HepG2 (cell line): ENCODE results near the gene WNT5B. TPM values are rescaled to one million over a fixed set of nuclear protein-coding genes. Genes with fewer than 3 reads are reported as not detected.

Experiments used
- AKAP8 ChIP-seq: sonication (generic); formaldehyde crosslinking; IDR thresholded peaks from 2 replicates; pipeline ENCODE4 v1.5.1; 2020; ENCODE audit warnings: mild to moderate bottlenecking, missing genetic modification reagents
- BCL6 ChIP-seq: IDR thresholded peaks from 2 replicates; pipeline ENCODE4 v1.6.1; 2016; ENCODE audit warnings: missing genetic modification reagents, missing compliant biosample characterization
- CHCHD3 ChIP-seq: sonication (generic); formaldehyde crosslinking; IDR thresholded peaks from 2 replicates; pipeline ENCODE4 v1.8.0; 2022; ENCODE audit warnings: mild to moderate bottlenecking, missing genetic modification reagents, moderate library complexity
- FOXO1 ChIP-seq: sonication (generic); formaldehyde crosslinking; IDR thresholded peaks from 2 replicates; pipeline ENCODE4 v1.4.0; 2020; ENCODE audit warnings: missing genetic modification reagents
- GATA4 ChIP-seq: sonication (generic); IDR thresholded peaks from 2 replicates; pipeline ENCODE4 v1.6.1; 2016; ENCODE audit warnings: antibody characterized with exemption, low read depth, borderline replicate concordance
- GLMP ChIP-seq: sonication (generic); formaldehyde crosslinking; IDR thresholded peaks from 2 replicates; pipeline ENCODE4 v1.9.0; 2021; ENCODE audit warnings: missing genetic modification reagents, mild to moderate bottlenecking, borderline replicate concordance
- JUNB ChIP-seq: sonication (generic); formaldehyde crosslinking; IDR thresholded peaks from 2 replicates; pipeline ENCODE4 v1.8.0; 2022; ENCODE audit warnings: missing genetic modification reagents, mild to moderate bottlenecking, borderline replicate concordance
- KLF13 ChIP-seq: sonication (generic); formaldehyde crosslinking; IDR thresholded peaks from 2 replicates; pipeline ENCODE4 v1.4.0; 2020; ENCODE audit warnings: mild to moderate bottlenecking, missing genetic modification reagents
- MLLT10 ChIP-seq: sonication (generic); formaldehyde crosslinking; IDR thresholded peaks from 2 replicates; pipeline ENCODE4 v1.4.0; 2020; ENCODE audit warnings: missing genetic modification reagents
- MLXIP ChIP-seq: sonication (generic); formaldehyde crosslinking; IDR thresholded peaks from 2 replicates; pipeline ENCODE4 v1.9.0; 2021; ENCODE audit warnings: missing genetic modification reagents, borderline replicate concordance
- MXD4 ChIP-seq: IDR thresholded peaks from 2 replicates; pipeline ENCODE4 v1.6.1; 2016; ENCODE audit warnings: mild to moderate bottlenecking, missing biosample characterization, missing genetic modification reagents
- NFYB ChIP-seq: sonication (generic); formaldehyde crosslinking; IDR thresholded peaks from 2 replicates; pipeline ENCODE4 v1.4.0; 2020; ENCODE audit warnings: missing genetic modification reagents
- SNAPC2 ChIP-seq: sonication (generic); formaldehyde crosslinking; IDR thresholded peaks from 2 replicates; pipeline ENCODE4 v1.8.1; 2022; ENCODE audit warnings: mild to moderate bottlenecking, missing genetic modification reagents
- SYNCRIP ChIP-seq: fragments of 200-400 bp; formaldehyde crosslinking; IDR thresholded peaks from 2 replicates; pipeline ENCODE4 v1.6.1; 2018; ENCODE audit warnings: mild to moderate bottlenecking, low read depth, low read length; ENCODE audit not compliant: insufficient read depth
- ZBED4 ChIP-seq: sonication (generic); formaldehyde crosslinking; IDR thresholded peaks from 2 replicates; pipeline ENCODE4 v1.4.0; 2020; ENCODE audit warnings: missing genetic modification reagents, borderline replicate concordance
- ZNF10 ChIP-seq: sonication (generic); formaldehyde crosslinking; IDR thresholded peaks from 2 replicates; pipeline ENCODE4 v1.4.0; 2020; ENCODE audit warnings: mild to moderate bottlenecking, low read depth, missing genetic modification reagents, borderline replicate concordance
- ZNF224 ChIP-seq: sonication (generic); formaldehyde crosslinking; IDR thresholded peaks from 2 replicates; pipeline ENCODE4 v1.5.0; 2020; ENCODE audit warnings: mild to moderate bottlenecking, missing genetic modification reagents
- ZNF557 ChIP-seq: sonication (generic); formaldehyde crosslinking; IDR thresholded peaks from 2 replicates; pipeline ENCODE4 v1.4.0; 2020; ENCODE audit warnings: missing genetic modification reagents
- polyA plus RNA-seq, 8 experiments: library from polyadenylated mRNA; depleted of rRNA in 3 of 8; stranded (reverse) in 7 of 8; unstranded in 1 of 8; fragments of >200 nt; fragmentation: Illumina TruSeq in 4 of 8; extraction: Trizol in 4 of 8; gene quantifications; 2 replicates each; pipeline versions ENCODE4 v1.2.1 to v1.2.3, GENCODE V29; 2011 to 2016; ENCODE audit warnings: low read depth in 4 of 8, missing spikeins in 1 of 8, mixed read lengths in 1 of 8; ENCODE audit not compliant: insufficient read depth in 1 of 8
- total RNA-seq, 5 experiments: library from RNA; depleted of rRNA; stranded (reverse); fragments of >200 nt; fragmentation: Illumina TruSeq; extraction: Trizol; gene quantifications; 2 replicates each; pipeline ENCODE4 v1.2.3, GENCODE V29; 2016; ENCODE audit warnings: low read depth in 1 of 5
- TF ChIP-seq, protein P1 (sequence below): sonication (generic); formaldehyde crosslinking; IDR thresholded peaks from 2 replicates; pipeline ENCODE4 v1.5.0; 2020; ENCODE audit warnings: missing genetic modification reagents
- TF ChIP-seq, protein P2 (sequence below): sonication (generic); formaldehyde crosslinking; IDR thresholded peaks from 2 replicates; pipeline ENCODE4 v1.5.0; 2020; ENCODE audit warnings: missing genetic modification reagents

WNT5B gene
- total and polyA plus RNA-seq, 2 of the 13 experiments (the other 11 are each of a cell fraction or from before 2014, with no cell fraction given): 0.04 TPM; not detected in 1

GRCh38 chr12:1594261-1595025 is 34.6 kb upstream of the WNT5B start, which contains the start of gene FBXL14 (continued):
- TF ChIP-seq ZBED4 (CRISPR knock-in tag) (0 out of 2 replicates have a peak, but pooled peaks have one; percentile 26), ZNF557 (CRISPR knock-in tag) (no peak), GLMP (no peak), ZNF10 (CRISPR knock-in tag) (no peak), ZNF224 (CRISPR knock-in tag) (no peak), GATA4 (no peak), CHCHD3 (CRISPR knock-in tag) (no peak), AKAP8 (CRISPR knock-in tag) (no peak), MLLT10 (CRISPR knock-in tag) (no peak), SNAPC2 (CRISPR knock-in tag) (no peak), MLXIP (CRISPR knock-in tag) (no peak), BCL6 (CRISPR knock-in tag) (no peak), SYNCRIP (no peak), NFYB (no peak), MXD4 (CRISPR knock-in tag) (no peak; the same call in 1 of the 2 replicates), JUNB (no peak), KLF13 (CRISPR knock-in tag) (no peak), FOXO1 (CRISPR knock-in tag) (no peak)
- TF ChIP-seq, protein P1, sequence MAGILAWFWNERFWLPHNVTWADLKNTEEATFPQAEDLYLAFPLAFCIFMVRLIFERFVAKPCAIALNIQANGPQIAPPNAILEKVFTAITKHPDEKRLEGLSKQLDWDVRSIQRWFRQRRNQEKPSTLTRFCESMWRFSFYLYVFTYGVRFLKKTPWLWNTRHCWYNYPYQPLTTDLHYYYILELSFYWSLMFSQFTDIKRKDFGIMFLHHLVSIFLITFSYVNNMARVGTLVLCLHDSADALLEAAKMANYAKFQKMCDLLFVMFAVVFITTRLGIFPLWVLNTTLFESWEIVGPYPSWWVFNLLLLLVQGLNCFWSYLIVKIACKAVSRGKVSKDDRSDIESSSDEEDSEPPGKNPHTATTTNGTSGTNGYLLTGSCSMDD (CRISPR knock-in tag): no peak
- TF ChIP-seq, protein P2, sequence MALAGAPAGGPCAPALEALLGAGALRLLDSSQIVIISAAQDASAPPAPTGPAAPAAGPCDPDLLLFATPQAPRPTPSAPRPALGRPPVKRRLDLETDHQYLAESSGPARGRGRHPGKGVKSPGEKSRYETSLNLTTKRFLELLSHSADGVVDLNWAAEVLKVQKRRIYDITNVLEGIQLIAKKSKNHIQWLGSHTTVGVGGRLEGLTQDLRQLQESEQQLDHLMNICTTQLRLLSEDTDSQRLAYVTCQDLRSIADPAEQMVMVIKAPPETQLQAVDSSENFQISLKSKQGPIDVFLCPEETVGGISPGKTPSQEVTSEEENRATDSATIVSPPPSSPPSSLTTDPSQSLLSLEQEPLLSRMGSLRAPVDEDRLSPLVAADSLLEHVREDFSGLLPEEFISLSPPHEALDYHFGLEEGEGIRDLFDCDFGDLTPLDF (CRISPR knock-in tag): no peak
